ENCODE data around the gene SAMSN1.
"Not testable (repeated sequence)": the region's sequence is repeated elsewhere in the genome, so short reads cannot be mapped to it uniquely, and the experiment has no call there.

The SAMSN1 gene

DNA sequence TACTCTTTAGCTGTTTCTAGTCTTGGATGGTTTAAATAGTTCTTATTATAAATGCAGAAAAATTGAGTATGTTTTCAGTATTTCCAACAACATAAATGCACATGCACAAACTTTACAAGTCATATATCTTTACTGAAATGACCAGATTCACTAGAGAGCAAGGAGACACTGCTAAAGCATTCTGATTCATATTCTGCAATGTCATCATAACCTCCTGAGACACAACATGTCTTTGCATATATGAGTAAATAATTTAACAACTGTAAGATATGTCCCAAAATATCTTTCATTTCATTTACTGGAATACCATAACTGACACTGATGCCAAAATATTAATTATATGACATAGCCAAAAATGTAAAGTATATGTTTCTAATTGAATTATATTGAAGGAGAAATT is 16.8 kb upstream of the SAMSN1 start:
- DNase-seq = no peak

DNA sequence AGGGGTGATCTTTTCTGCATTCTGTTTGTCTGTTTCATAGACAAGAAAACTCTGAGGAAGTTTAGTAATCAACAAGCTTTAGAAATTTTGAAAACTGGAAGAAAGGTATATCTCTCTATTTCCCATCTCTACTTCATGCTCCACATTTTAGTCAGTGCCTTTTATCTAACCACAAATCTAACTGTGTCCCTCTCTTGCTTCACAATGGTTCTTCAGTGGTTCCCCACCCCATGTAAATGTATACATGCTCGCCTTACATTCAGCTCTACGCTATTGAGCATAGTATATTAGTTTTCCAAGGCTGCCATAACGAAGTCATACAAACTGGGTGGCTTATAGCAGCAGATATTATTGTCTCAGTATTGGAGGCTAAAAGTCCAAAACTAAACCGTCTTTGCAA is 14.4 kb upstream of the SAMSN1 start:
- DNase-seq = no peak

- DNase-seq = no peak
Observed at GRCh38 chr21:14560139-14560538, 14.0 kb upstream of the SAMSN1 start.

- DNase-seq = no peak
Observed at GRCh38 chr21:14559102-14559501, 13.0 kb upstream of the SAMSN1 start.

- no peak for DNase-seq
Observed at GRCh38 chr21:14557413-14557812, 11.3 kb upstream of the SAMSN1 start.

DNA sequence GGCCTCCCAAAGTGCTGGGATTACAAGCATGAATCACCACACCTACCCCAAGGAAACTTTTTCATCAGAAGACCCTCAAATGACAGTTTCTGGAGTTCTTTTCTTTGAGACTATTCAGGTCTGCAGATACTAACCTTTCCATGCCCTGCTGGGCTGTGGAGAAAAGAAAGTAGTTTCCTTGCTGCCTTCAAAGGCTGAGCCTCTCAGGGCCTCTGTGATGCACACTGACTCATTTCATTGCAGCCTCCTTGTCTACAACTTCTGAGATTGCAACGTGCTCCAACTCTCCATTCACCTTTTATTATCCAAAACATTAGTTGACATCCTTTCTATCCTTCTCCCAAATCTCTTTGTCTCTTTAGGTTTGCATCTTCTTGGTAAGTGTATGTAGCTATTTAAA is 8.8 kb upstream of the SAMSN1 start:
- no peak for DNase-seq

GRCh38 chr21:14553422-14553821 is 7.3 kb upstream of the SAMSN1 start:
- no peak for DNase-seq

DNA sequence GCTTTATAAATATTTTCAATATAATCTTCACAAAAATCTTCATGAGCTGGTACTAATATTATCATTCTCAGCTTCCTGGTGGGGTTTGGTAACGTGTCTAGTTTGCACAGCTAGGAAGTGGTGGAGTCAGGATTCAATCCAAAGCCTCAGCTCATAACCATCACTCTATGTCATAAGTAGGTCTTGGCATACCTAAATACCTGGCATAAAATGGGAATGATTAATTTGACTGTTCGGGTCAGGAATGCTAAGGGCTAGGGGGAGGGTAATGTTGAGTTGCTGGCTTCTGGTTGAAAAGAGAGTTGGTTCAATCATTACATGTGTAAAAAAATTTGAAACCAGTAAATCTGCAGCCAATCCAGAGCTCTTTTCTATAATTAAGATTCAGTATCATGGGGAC is 5.6 kb upstream of the SAMSN1 start:
- DNase-seq = no peak

DNA sequence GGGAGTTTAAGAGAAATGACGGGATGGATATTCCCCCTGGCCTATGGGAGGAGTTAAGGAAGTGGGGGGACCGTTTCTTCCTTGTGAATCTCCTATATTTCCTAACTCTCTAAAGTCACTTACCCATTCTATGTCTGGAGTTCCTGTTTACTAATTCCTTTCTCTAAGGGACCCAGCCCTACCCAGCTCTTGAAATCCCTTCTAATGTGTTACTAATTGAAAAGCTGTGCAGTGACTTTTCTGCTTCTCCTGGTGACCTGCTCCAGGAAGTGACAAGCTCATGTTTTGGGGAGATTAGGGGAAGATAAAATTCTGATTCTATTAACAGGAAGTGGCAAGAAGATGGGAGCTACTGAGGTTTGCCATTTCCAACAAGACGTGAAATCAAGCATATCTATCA is 4.0 kb upstream of the SAMSN1 start:
- DNase-seq = peak; percentile 8

GRCh38 chr21:14548779-14549178 is 2.7 kb upstream of the SAMSN1 start:
- peak; percentile 80 for DNase-seq

DNA sequence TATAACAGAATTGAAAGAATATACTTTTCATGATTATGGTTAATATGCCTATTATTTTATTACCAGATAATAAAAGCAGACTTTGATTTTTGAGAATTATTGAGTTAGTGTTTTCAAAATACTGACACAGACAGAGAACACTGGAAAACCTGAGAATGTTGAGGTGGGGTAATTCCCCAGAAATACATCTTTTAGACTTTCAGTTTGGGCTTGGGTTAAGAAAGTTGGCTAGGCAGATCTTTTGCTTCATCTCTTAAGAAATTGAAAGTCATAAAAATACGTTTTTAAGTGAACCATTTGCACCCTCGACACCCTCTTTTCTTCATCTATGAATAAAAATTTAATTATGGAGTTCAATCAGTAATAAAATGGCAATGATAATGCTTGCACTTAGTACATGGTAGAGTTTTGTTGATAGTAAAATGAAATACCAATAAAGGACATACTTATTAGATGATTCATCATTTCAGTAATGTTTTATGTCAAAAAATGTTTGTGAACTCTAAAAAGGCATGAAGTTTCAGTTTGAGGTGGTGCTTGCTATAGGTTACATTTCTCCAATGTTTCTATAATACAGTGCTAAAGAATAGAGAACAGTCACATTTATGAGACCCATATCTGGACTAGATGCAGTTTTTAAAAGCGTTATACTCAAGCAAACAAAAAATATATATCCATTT is 1.9 kb upstream of the SAMSN1 start:
- no peak for DNase-seq

- DNase-seq = not testable (repeated sequence)
Observed at GRCh38 chr21:14546719-14547118, 604 bp upstream of the SAMSN1 start.

DNA sequence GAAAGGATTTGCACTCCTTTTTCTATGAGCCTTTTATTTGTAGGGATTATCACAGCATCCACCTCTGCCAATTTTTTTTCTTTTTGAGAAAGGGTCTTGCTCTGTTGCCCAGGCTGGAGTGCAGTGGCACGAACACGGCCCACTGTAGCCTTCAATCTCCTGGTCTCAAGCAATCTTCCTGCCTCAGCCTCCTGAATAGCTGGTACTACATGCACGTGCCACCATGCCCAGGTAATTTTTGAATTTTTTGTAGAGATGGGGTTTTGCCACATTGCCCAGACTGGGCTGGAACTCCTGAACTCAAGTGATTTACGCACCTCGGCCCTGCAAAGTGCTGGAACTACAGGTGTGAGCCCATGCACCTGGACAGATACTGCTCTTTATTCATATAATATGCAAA is 2.1 kb downstream of the SAMSN1 start:
- no peak for DNase-seq

DNA sequence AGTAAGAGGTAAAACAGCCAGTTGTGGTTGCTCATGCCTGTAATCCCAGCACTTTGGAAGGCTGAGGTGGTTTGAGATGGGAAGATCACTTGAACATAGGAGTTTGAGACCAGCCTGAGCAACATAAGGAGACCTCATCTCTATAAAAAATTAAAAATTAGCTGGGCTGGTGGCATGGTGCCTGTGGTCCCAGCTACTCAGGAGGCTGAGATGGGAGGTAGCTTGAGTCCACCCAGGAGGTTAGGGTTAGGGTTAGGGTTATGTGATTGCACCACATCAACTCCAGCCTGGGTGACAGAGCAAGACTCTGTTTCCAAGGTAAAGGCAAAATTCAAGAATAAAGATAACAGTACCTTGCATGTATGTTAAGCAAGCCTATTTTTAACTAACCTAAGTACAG is 3.5 kb downstream of the SAMSN1 start:
- no peak for DNase-seq

DNA sequence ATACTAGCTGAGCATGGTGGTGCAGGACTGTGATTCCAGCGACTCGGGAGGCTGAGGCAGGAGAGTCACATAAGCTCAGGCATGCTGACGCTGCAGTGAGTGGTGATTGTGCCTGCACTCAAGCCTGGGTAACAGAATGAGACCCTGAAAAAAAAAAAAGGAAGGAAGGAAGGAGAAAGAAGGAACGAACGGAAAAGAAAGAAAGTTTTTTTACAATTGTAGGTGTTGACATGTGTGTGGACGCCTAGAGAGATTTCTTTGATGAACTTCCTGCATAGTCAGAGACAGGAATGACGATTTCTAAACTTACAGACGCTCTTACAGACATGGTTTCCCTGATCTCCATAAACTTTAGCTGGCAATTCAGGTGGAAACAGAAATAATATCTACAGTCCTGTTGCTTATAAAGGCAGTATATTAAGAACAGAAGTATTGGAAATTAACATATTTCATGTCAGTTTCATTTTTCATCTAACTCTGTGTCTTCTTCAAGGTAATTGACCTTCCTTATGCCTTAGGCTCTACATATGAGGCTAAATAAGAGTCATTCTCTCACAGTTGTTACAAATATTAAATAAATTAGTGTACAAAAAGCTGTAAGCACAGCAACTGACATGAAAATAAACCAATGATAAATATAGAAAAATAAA is 4.1 kb downstream of the SAMSN1 start:
- peak; percentile 31 for DNase-seq

- DNase-seq = no peak
Observed at GRCh38 chr21:14538483-14538882, 7.6 kb downstream of the SAMSN1 start.

GRCh38 chr21:14536929-14537328 is 9.2 kb downstream of the SAMSN1 start:
- no peak for DNase-seq

DNA sequence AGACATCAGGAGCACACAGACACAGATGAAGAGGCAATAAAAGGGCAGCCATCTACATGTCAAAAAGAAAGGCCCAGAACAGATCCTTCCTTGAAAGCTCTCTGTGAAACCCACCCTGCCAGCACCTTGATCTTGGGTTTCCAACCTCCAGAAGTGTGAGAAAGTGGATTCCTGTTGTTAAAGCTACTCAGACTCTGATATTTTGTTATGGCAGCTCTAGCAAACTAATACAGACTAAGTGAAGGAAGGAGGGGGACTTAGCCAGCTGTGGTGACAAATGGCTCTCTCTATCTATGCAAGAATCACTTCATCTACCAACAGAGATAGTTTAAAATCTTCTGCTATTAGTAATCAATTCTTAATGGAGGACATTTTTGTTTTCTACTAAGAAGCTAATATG is 10.4 kb downstream of the SAMSN1 start:
- no peak for DNase-seq

DNA sequence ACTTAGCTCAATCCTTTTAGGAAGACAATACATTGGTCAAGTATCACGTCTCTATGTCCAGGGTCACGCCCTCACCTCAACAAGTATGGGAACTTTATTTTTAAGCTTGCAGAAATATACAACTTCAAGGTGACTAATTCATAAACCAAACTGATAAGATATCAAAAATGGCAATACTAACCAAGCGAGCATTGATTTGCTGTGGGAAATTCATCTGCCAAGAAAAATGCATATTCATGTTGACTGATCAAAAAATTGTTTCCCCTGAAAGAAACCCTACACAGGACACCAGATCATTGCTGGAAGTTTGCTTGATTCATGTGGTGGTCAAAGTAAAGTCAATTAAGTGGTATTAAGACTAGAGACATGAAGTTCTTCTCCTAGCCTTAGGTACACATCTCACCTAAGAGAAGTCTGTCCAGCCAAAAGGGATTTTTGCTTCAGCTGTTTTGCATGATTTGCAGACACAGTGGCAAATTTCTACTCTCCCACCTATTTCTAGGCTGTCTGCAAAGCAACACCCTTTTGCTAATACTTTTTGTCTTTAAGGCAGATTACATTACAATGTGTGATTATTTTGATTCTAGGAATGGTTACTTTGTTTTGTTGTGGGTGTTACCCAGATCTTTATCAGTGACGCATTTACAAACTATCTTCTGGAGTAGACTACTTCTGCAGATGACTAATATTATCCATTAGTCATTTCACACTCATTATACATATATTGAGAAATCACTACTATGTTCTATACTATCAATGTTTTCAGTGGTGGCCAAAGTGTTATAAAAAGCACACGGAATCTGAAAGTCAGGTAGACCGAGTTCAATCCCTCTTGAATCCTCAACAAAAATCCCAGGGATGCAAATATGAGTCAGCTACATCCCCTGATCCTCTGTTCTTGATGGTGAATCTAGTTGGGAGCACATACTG is 12.4 kb downstream of the SAMSN1 start:
- no peak for DNase-seq

- no peak for DNase-seq
Observed at GRCh38 chr21:14531757-14532316, 14.3 kb downstream of the SAMSN1 start.

DNA sequence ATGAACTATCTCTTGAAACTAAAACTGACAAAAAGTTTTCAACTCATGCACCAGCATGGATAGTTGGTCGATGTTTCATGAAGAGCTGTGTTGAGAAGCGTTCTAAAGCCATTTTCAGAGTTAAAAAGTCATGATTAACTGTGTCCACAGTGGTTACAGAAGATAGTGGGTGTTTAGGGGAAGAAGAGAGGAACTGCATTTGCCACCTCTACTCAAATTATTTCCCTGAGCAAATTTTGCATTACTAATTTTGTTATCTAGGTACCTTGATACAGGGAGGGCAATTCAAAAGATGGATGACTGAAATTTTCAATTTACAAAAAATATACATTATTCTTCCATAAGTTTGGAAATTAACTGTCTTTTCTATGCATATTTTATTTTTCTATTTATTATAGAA is 15.5 kb downstream of the SAMSN1 start:
- no peak for DNase-seq

DNA sequence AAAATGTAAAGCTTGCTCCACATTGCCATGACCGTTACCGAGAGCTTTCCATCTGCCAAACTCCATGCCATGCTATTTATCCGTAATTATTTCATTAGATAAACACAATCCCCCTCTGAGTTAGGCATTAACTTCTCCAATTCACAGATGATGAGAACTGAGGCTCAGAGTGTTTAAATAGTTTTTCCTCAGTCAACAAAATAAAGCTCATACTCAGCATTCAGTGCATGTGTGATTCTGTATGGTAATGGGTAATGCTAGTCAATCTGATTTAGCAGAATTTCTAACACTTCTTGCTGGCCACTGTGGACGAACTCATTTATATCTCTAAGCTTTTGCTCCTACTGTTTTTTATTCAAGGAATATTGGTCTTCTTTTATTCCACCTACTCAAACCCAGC is 17.3 kb downstream of the SAMSN1 start:
- no peak for DNase-seq

Measured in MV-4-11 (cell line).